ENCODE data around the gene VRK1. TPM values are rescaled to one million over a fixed set of nuclear protein-coding genes. Genes with fewer than 3 reads are reported as not detected.

The VRK1 gene
- total RNA-seq, 1 donor from 2014 or later = 20.0 TPM

GRCh38 chr14:96832351-96832750, 35.2 kb downstream of the VRK1 start:
- H3K36me3 Mint-ChIP-seq = peaks cover 20% of the 10 kb centered on the region
- no peak overlapping the region for H3K4me3 Mint-ChIP-seq
- TF ChIP-seq CTCF (IDR thresholded peaks at IDR 0.05; ENCODE audit: unreplicated experiment) = no peak
- no peaks in the 10 kb centered on the region for H3K27me3 Mint-ChIP-seq (ENCODE audit: low read depth)
- H3K27ac Mint-ChIP-seq = no peak overlapping the region
- peaks cover 29% of the 10 kb centered on the region for H3K9me3 Mint-ChIP-seq
- H3K4me1 Mint-ChIP-seq = peaks cover 1% of the 10 kb centered on the region
- no peak for DNase-seq (ENCODE audit: low spot score in 2 of 2, unreplicated experiment in 2 of 2)

GRCh38 chr14:96838449-96838848, 41.3 kb downstream of the VRK1 start:
- H3K36me3 Mint-ChIP-seq = peaks cover 8% of the 10 kb centered on the region

GRCh38 chr14:96839251-96839650, 42.1 kb downstream of the VRK1 start:
- Mint-ChIP-seq H3K4me3 (no peak overlapping the region), H3K9me3 (no peaks in the 10 kb centered on the region), H3K4me1 (peaks cover 1% of the 10 kb centered on the region), H3K36me3 (peaks cover 8% of the 10 kb centered on the region), H3K27me3 (ENCODE audit: low read depth) (no peaks in the 10 kb centered on the region), H3K27ac (no peak overlapping the region)
- DNase-seq (ENCODE audit: low spot score in 2 of 2, unreplicated experiment in 2 of 2) = no peak
- no peak for TF ChIP-seq CTCF (IDR thresholded peaks at IDR 0.05; ENCODE audit: unreplicated experiment)

More at GRCh38 chr14:96838449-96838848, 41.3 kb downstream of the VRK1 start:
- Mint-ChIP-seq H3K4me3 (no peak overlapping the region), H3K4me1 (peaks cover 1% of the 10 kb centered on the region), H3K9me3 (no peaks in the 10 kb centered on the region), H3K27me3 (ENCODE audit: low read depth) (no peaks in the 10 kb centered on the region), H3K27ac (no peak overlapping the region)
- TF ChIP-seq CTCF (IDR thresholded peaks at IDR 0.05; ENCODE audit: unreplicated experiment) = no peak
- DNase-seq (ENCODE audit: low spot score in 2 of 2, unreplicated experiment in 2 of 2) = no peak

GRCh38 chr14:96843137-96843536, 46.0 kb downstream of the VRK1 start:
- DNase-seq (ENCODE audit: low spot score in 2 of 2, unreplicated experiment in 2 of 2) = no peak
- Mint-ChIP-seq H3K4me1 (no peaks in the 10 kb centered on the region), H3K9me3 (no peaks in the 10 kb centered on the region), H3K4me3 (no peak overlapping the region), H3K27me3 (ENCODE audit: low read depth) (no peaks in the 10 kb centered on the region), H3K36me3 (peaks cover 12% of the 10 kb centered on the region), H3K27ac (no peak overlapping the region)
- no peak for TF ChIP-seq CTCF (IDR thresholded peaks at IDR 0.05; ENCODE audit: unreplicated experiment)

GRCh38 chr14:96844857-96845570, 47.8 kb downstream of the VRK1 start:
- no peaks in the 10 kb centered on the region for H3K9me3 Mint-ChIP-seq
- no peaks in the 10 kb centered on the region for H3K27me3 Mint-ChIP-seq (ENCODE audit: low read depth)
- H3K27ac Mint-ChIP-seq = no peak overlapping the region
- no peak for TF ChIP-seq CTCF (IDR thresholded peaks at IDR 0.05; ENCODE audit: unreplicated experiment)
- no peak overlapping the region for H3K4me3 Mint-ChIP-seq
- H3K4me1 Mint-ChIP-seq = peaks cover 9% of the 10 kb centered on the region
- H3K36me3 Mint-ChIP-seq = peaks cover 10% of the 10 kb centered on the region
- no peak for DNase-seq (ENCODE audit: low spot score in 2 of 2, unreplicated experiment in 2 of 2)
